GM21723 (cell line): ENCODE measurements around the gene SIDT1.

Experiments
- ATAC-seq: cut with Tn5 transposase; IDR thresholded peaks from one replicate; pipeline ENCODE4 v1.9.1; 2021; ENCODE audit warnings: mild to moderate bottlenecking, moderate library complexity; ENCODE audit not compliant: unreplicated experiment

SIDT1 gene

GRCh38 chr3:113545594-113545993, 13.2 kb downstream of the SIDT1 start:
- no peak for ATAC-seq

- ATAC-seq = peak; percentile 90
These were observed 14.1 kb downstream of the SIDT1 start for GRCh38 chr3:113546414-113546893.

- ATAC-seq = no peak
These were observed 16.1 kb downstream of the SIDT1 start for GRCh38 chr3:113548501-113548900.

- ATAC-seq = no peak
These were observed 19.5 kb downstream of the SIDT1 start for GRCh38 chr3:113551820-113552219.

- no peak for ATAC-seq
These were observed 20.5 kb downstream of the SIDT1 start for GRCh38 chr3:113552851-113553250.

GRCh38 chr3:113555138-113555537, 22.8 kb downstream of the SIDT1 start:
- ATAC-seq = no peak

GRCh38 chr3:113556316-113556945, 24.1 kb downstream of the SIDT1 start:
- ATAC-seq = no peak

- ATAC-seq = no peak
These were observed 24.6 kb downstream of the SIDT1 start for GRCh38 chr3:113556946-113557335.

GRCh38 chr3:113557374-113557773, 25.0 kb downstream of the SIDT1 start:
- ATAC-seq = no peak

- ATAC-seq = no peak
These were observed 26.7 kb downstream of the SIDT1 start for GRCh38 chr3:113559009-113559408.

GRCh38 chr3:113560271-113560670, 27.9 kb downstream of the SIDT1 start:
- no peak for ATAC-seq

GRCh38 chr3:113560831-113561623, 28.7 kb downstream of the SIDT1 start:
- ATAC-seq = no peak

GRCh38 chr3:113565555-113565954, 33.2 kb downstream of the SIDT1 start:
- no peak for ATAC-seq

- ATAC-seq = no peak
These were observed 37.8 kb downstream of the SIDT1 start for GRCh38 chr3:113570158-113570557.

GRCh38 chr3:113571360-113571759, 39.0 kb downstream of the SIDT1 start:
- ATAC-seq = no peak

GRCh38 chr3:113573728-113574127, 41.4 kb downstream of the SIDT1 start:
- ATAC-seq = no peak

GRCh38 chr3:113574213-113574612, 41.9 kb downstream of the SIDT1 start:
- ATAC-seq = no peak

- no peak for ATAC-seq
These were observed 42.9 kb downstream of the SIDT1 start for GRCh38 chr3:113575206-113575605.

- no peak for ATAC-seq
These were observed 52.9 kb downstream of the SIDT1 start for GRCh38 chr3:113585228-113585627.

GRCh38 chr3:113585720-113586119, 53.4 kb downstream of the SIDT1 start:
- ATAC-seq = no peak

GRCh38 chr3:113588806-113589205, 56.5 kb downstream of the SIDT1 start:
- no peak for ATAC-seq

- no peak for ATAC-seq
These were observed 57.6 kb downstream of the SIDT1 start for GRCh38 chr3:113589971-113590370.
